Measurements from ENCODE around the gene PRR5.
A peak's percentile ranks its signal among the peaks of the same experiment; 100 is the strongest.
"Not testable (repeated sequence)": the region's sequence is repeated elsewhere in the genome, so short reads cannot be mapped to it uniquely, and the experiment has no call there.

Gene PRR5

GRCh38 chr22:44676066-44676440 lies 26.0 kb upstream of the PRR5 start:
- DNase-seq, result not testable (repeated sequence)

- DNase-seq, result no peak
Observed at GRCh38 chr22:44676441-44677352, 25.3 kb upstream of the PRR5 start.

- no peak for DNase-seq
Observed at GRCh38 chr22:44677353-44677840, 24.6 kb upstream of the PRR5 start.

GRCh38 chr22:44677871-44678555 lies 24.0 kb upstream of the PRR5 start:
- DNase-seq, result no peak

GRCh38 chr22:44678556-44679305 lies 23.3 kb upstream of the PRR5 start:
- no peak for DNase-seq

GRCh38 chr22:44679306-44679647 lies 22.7 kb upstream of the PRR5 start:
- DNase-seq, result not testable (repeated sequence)

- DNase-seq, result no peak
Observed at GRCh38 chr22:44680058-44680457, 21.9 kb upstream of the PRR5 start.

- no peak for DNase-seq
Observed at GRCh38 chr22:44680481-44680894, 21.5 kb upstream of the PRR5 start.

GRCh38 chr22:44682556-44683168 lies 19.3 kb upstream of the PRR5 start:
- DNase-seq, result peak; percentile 50

- DNase-seq, result no peak
Observed at GRCh38 chr22:44683237-44683636, 18.8 kb upstream of the PRR5 start.

- no peak for DNase-seq
Observed at GRCh38 chr22:44683881-44684280, 18.1 kb upstream of the PRR5 start.

- DNase-seq, result peak; percentile 41
Observed at GRCh38 chr22:44684506-44685383, 17.3 kb upstream of the PRR5 start.

- no peak for DNase-seq
Observed at GRCh38 chr22:44685384-44686056, 16.5 kb upstream of the PRR5 start.

GRCh38 chr22:44686873-44687600 lies 15.0 kb upstream of the PRR5 start:
- no peak for DNase-seq

GRCh38 chr22:44689173-44689572 lies 12.8 kb upstream of the PRR5 start:
- no peak for DNase-seq

GRCh38 chr22:44689915-44690524 lies 12.0 kb upstream of the PRR5 start:
- no peak for DNase-seq

- DNase-seq, result no peak
Observed at GRCh38 chr22:44691796-44692661, 10.0 kb upstream of the PRR5 start.

GRCh38 chr22:44692662-44693007 lies 9.4 kb upstream of the PRR5 start:
- no peak for DNase-seq

GRCh38 chr22:44693145-44693544 lies 8.9 kb upstream of the PRR5 start:
- DNase-seq, result no peak
